H1 (cell line): ENCODE data around the gene ODF4. TPM values are rescaled to one million over a fixed set of nuclear protein-coding genes. Genes with fewer than 3 reads are reported as not detected.

ENCODE experiments used
- CTCF ChIA-PET: fragments of 300-600 bp; sonication (Branson Sonifier 250); formaldehyde crosslinking; loops from one replicate; lab custom pipeline; 2021; ENCODE audit not compliant: partially characterized antibody; lab: Charles Lee
- POLR2A ChIA-PET: fragments of 300-600 bp; sonication (Branson Sonifier 250); formaldehyde crosslinking; loops from one replicate; lab custom pipeline; 2021; ENCODE audit warnings: inconsistent platforms; ENCODE audit not compliant: partially characterized antibody; lab: Charles Lee
- DNase-seq, 2 experiments: peaks; one replicate each; pipeline versions ENCODE4 v3.0.0 to v3.0.0-alpha.2; 2010 to 2022; ENCODE audit warnings: low spot score in 2 of 2, low read depth in 1 of 2, mixed read lengths in 1 of 2
- FAIRE-seq: peaks from 2 replicates; lab custom pipeline; 2011; peaks lifted over from hg19 to GRCh38; lab: Jason Lieb, UNC
- H2AFZ ChIP-seq: 2 replicates; pipeline ENCODE4 v1.8.1; 2012; ENCODE audit warnings: low read length, inconsistent platforms
- H2AK5ac ChIP-seq: 2 replicates; pipeline ENCODE4 v1.6.1; 2013; ENCODE audit warnings: low read depth, low read length
- H2BK120ac ChIP-seq: replicated peaks from 2 replicates; pipeline ENCODE3; 2013; ENCODE audit warnings: low read depth, low read length, inconsistent platforms
- H2BK12ac ChIP-seq: 2 replicates; pipeline ENCODE4 v1.6.1; 2013; ENCODE audit warnings: low read depth, low read length
- H2BK15ac ChIP-seq: 2 replicates; pipeline ENCODE4 v1.6.1; 2013; ENCODE audit warnings: low read length
- H2BK20ac ChIP-seq: 2 replicates; pipeline ENCODE4 v1.6.1; 2013; ENCODE audit warnings: low read length
- H2BK5ac ChIP-seq: 2 replicates; pipeline ENCODE4 v1.6.1; 2013; ENCODE audit warnings: low read depth, low read length
- H3K14ac ChIP-seq: 2 replicates; pipeline ENCODE4 v1.6.1; 2013; ENCODE audit warnings: inconsistent platforms; ENCODE audit not compliant: insufficient read length
- H3K18ac ChIP-seq: 2 replicates; pipeline ENCODE4 v1.6.1; 2013; ENCODE audit warnings: low read length; ENCODE audit errors: extremely low read depth
- H3K23ac ChIP-seq: 2 replicates; pipeline ENCODE4 v1.6.1; 2013; ENCODE audit warnings: inconsistent platforms; ENCODE audit not compliant: insufficient read length
- H3K23me2 ChIP-seq: 2 replicates; pipeline ENCODE4 v1.6.1; 2013; ENCODE audit warnings: low read depth, low read length
- H3K27ac ChIP-seq: 2 replicates; pipeline ENCODE4 v1.6.1; 2011; ENCODE audit warnings: low read depth, low read length, inconsistent platforms
- H3K27me3 ChIP-seq, 4 experiments: replicated peaks in 1 of 4; 1 replicate in 1 of 4; 2 replicates in 3 of 4; pipeline versions ENCODE4 v1.6.1 to v1.8.1; 2011 to 2013; ENCODE audit warnings: low read length in 3 of 4, mild to moderate bottlenecking in 3 of 4, inconsistent platforms in 2 of 4, mixed read lengths in 2 of 4, moderate library complexity in 1 of 4; ENCODE audit not compliant: control insufficient read depth in 3 of 4, insufficient read depth in 3 of 4; ENCODE audit errors: extremely low read depth in 1 of 4
- H3K36me3 ChIP-seq, 4 experiments: 2 replicates each; pipeline versions ENCODE4 v1.6.1 to v1.8.1; 2011 to 2013; ENCODE audit warnings: mild to moderate bottlenecking in 4 of 4, low read length in 3 of 4, moderate library complexity in 2 of 4, control low read depth in 1 of 4, inconsistent platforms in 1 of 4; ENCODE audit not compliant: insufficient read depth in 4 of 4, control insufficient read depth in 2 of 4
- H3K4ac ChIP-seq: replicated peaks from 2 replicates; pipeline ENCODE3; 2013; ENCODE audit warnings: low read length, low read depth, mixed read lengths, inconsistent platforms; ENCODE audit not compliant: insufficient read length
- H3K4me1 ChIP-seq, 4 experiments: replicated peaks in 1 of 4; 1 replicate in 1 of 4; 2 replicates in 3 of 4; pipeline versions ENCODE4 v1.6.1 to v1.8.1; 2011 to 2013; ENCODE audit warnings: low read length in 3 of 4, inconsistent platforms in 2 of 4, mixed read lengths in 1 of 4; ENCODE audit not compliant: insufficient read depth in 4 of 4, control insufficient read depth in 3 of 4
- H3K4me2 ChIP-seq, 2 experiments: 2 replicates each; pipeline versions ENCODE4 v1.6.1 to v1.8.1; 2011 to 2013; ENCODE audit warnings: low read depth in 2 of 2, low read length in 2 of 2, control low read depth in 1 of 2, inconsistent platforms in 1 of 2, mild to moderate bottlenecking in 1 of 2; ENCODE audit not compliant: insufficient read depth in 1 of 2
- H3K4me3 ChIP-seq, 4 experiments: fragments of 200-600, 300-600 bp in 1 of 4; sonication (generic), shearing (Covaris generic), sonication (Bioruptor Twin) in 1 of 4; 2 replicates each; pipeline versions ENCODE4 v1.5.1 to v1.8.1; 2011 to 2016; ENCODE audit warnings: low read length in 4 of 4, low read depth in 3 of 4, control low read depth in 2 of 4, inconsistent platforms in 2 of 4, mild to moderate bottlenecking in 2 of 4, mixed read lengths in 1 of 4, moderate library complexity in 1 of 4; ENCODE audit not compliant: insufficient read depth in 2 of 4; ENCODE audit errors: extremely low read depth in 1 of 4
- H3K56ac ChIP-seq: replicated peaks from 2 replicates; pipeline ENCODE3; 2013; ENCODE audit warnings: low read depth, mild to moderate bottlenecking, mixed read lengths, low read length, inconsistent platforms; ENCODE audit not compliant: insufficient read length
- H3K79me1 ChIP-seq: 2 replicates; pipeline ENCODE4 v1.6.1; 2013; ENCODE audit warnings: low read depth, low read length, control low read depth
- H3K79me2 ChIP-seq, 2 experiments: 2 replicates each; pipeline versions ENCODE4 v1.6.1 to v1.8.1; 2012 to 2013; ENCODE audit warnings: low read length in 2 of 2, mild to moderate bottlenecking in 2 of 2, inconsistent platforms in 1 of 2; ENCODE audit not compliant: insufficient read depth in 2 of 2, control insufficient read depth in 1 of 2
- H3K9ac ChIP-seq, 4 experiments: replicated peaks in 1 of 4; 1 replicate in 1 of 4; 2 replicates in 3 of 4; pipeline versions ENCODE4 v1.6.1 to v1.8.1; 2011 to 2013; ENCODE audit warnings: low read depth in 3 of 4, low read length in 3 of 4, control low read depth in 2 of 4, mild to moderate bottlenecking in 2 of 4, moderate library complexity in 2 of 4, inconsistent platforms in 1 of 4; ENCODE audit errors: extremely low read depth in 1 of 4
- H3K9me3 ChIP-seq, 2 experiments: 2 replicates each; pipeline versions ENCODE4 v1.6.1 to v1.8.1; 2012 to 2013; ENCODE audit warnings: mild to moderate bottlenecking in 2 of 2, moderate library complexity in 2 of 2, control low read depth in 1 of 2, inconsistent platforms in 1 of 2, low read depth in 1 of 2, low read length in 1 of 2, mixed read lengths in 1 of 2; ENCODE audit not compliant: insufficient read depth in 2 of 2
- H4K20me1 ChIP-seq, 2 experiments: replicated peaks in 1 of 2; 2 replicates each; pipeline versions ENCODE3 to v1.8.1; 2011 to 2013; ENCODE audit warnings: inconsistent platforms in 2 of 2, low read length in 2 of 2, mild to moderate bottlenecking in 1 of 2; ENCODE audit not compliant: insufficient read depth in 2 of 2, control insufficient read depth in 1 of 2
- H4K5ac ChIP-seq: 2 replicates; pipeline ENCODE4 v1.6.1; 2013; ENCODE audit warnings: low read length, low read depth, mixed read lengths, inconsistent platforms; ENCODE audit not compliant: insufficient read length
- H4K8ac ChIP-seq: 2 replicates; pipeline ENCODE4 v1.8.0; 2013; ENCODE audit warnings: mild to moderate bottlenecking, moderate library complexity, low read length, inconsistent platforms; ENCODE audit not compliant: insufficient read depth; ENCODE audit errors: extremely low read depth
- H4K91ac ChIP-seq: replicated peaks from 2 replicates; pipeline ENCODE3; 2013; ENCODE audit warnings: low read length, mixed read lengths, inconsistent platforms; ENCODE audit not compliant: insufficient read length
- GABPA ChIP-seq: IDR thresholded peaks from 2 replicates; pipeline ENCODE4 v1.6.1; 2011; ENCODE audit warnings: mild to moderate bottlenecking, low read length, moderate library complexity, borderline replicate concordance; ENCODE audit not compliant: insufficient read depth
- KDM1A ChIP-seq: fragments of 200-600, 300-600 bp; sonication (generic); IDR thresholded peaks from 2 replicates; pipeline ENCODE4 v1.7.1; 2016; ENCODE audit warnings: mild to moderate bottlenecking, low read length, borderline replicate concordance
- WGBS, 2 experiments: shearing (Covaris generic) in 1 of 2; methylation state at CpG; one replicate each; pipeline versions ENCODE4 v1.1.6 to v1.1.7; 2013 to 2015; ENCODE audit warnings: low lambda C conversion rate in 2 of 2, mixed read lengths in 2 of 2, inconsistent platforms in 1 of 2, low coverage in 1 of 2, missing lambda C conversion rate in 1 of 2; ENCODE audit not compliant: insufficient replicate concordance in 2 of 2, insufficient coverage in 1 of 2, insufficient read length in 1 of 2; ENCODE audit errors: extremely low coverage in 1 of 2, missing lambda C conversion rate in 1 of 2; 5-methylcytosine and 5-hydroxymethylcytosine counted together
- polyA plus RNA-seq, 7 experiments: library from polyadenylated mRNA; depleted of rRNA in 3 of 7; stranded (reverse) in 5 of 7; unstranded in 2 of 7; fragments of >200 nt in 5 of 7; fragments of 200-250 nt in 2 of 7; gene quantifications; 1 replicate in 5 of 7; 2 replicates in 1 of 7; 4 replicates in 1 of 7; pipeline versions ENCODE4 v1.2.1 to v1.2.3, GENCODE V29; 2011 to 2013; ENCODE audit warnings: missing spikeins in 2 of 7, mixed read lengths in 2 of 7
- total RNA-seq: library from RNA; stranded (reverse); fragmentation: NEBNext Ultra II Directional; extraction: Animal tissue kit (Norgen Biotek cat#: 25700); gene quantifications from 2 replicates; pipeline ENCODE4 v1.2.1, GENCODE V29; 2021

ODF4 gene
- total and polyA plus RNA-seq, 2 of the 8 experiments (the other 6 are each of a cell fraction or from before 2014, with no cell fraction given), result not detected

DNA sequence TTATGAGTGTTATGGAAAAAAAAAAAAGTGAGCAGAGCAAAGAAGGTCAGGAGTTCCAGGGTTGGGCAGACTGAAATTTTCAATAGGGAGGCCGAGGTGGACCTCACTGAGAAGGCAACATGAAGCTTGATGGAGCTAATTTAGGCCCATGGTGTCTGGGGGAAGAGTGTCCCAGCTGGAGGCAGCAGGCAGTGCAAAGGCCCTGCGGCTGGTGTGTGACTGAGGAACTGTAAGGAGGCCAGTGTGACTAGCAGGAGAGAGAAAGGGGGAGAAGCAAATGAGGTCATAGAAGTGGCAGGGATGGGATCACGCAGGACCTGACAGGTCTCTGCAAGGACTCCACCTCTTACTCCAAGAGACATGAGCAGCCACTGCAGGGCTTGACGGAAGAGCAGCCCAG lies 19.4 kb upstream of the ODF4 start:
- Histone ChIP-seq H3K36me3 (no peaks in the 10 kb centered on the region), H3K18ac (no peak overlapping the region), H3K56ac (no peak overlapping the region), H2BK5ac (no peak overlapping the region), H3K27me3 (peaks cover 0 to 20% (median 16%) of the 10 kb centered on the region in 4 experiments; a peak in 6 of 7 replicates), H2BK12ac (no peak overlapping the region), H2BK15ac (0 out of 2 replicates have a peak overlapping the region, but pooled peaks have one; percentile 81), H4K20me1 (no peaks in the 10 kb centered on the region), H3K23ac (no peak overlapping the region), H2AFZ (no peak overlapping the region), H3K79me1 (no peaks in the 10 kb centered on the region), H3K4me2 (no peak overlapping the region), H3K9ac (no peak overlapping the region), H3K4me3 (no peak overlapping the region), H2AK5ac (no peak overlapping the region), H3K4ac (no peak overlapping the region), H4K91ac (no peak overlapping the region), H2BK120ac (no peak overlapping the region), H3K79me2 (no peaks in the 10 kb centered on the region), H3K4me1 (peaks cover 0 to 10% (median under 1%) of the 10 kb centered on the region in 4 experiments; a peak in 3 of 7 replicates), H3K27ac (no peak overlapping the region), H4K5ac (no peak overlapping the region), H4K8ac (no peak overlapping the region), H3K9me3 (no peaks in the 10 kb centered on the region), H2BK20ac (no peak overlapping the region), H3K14ac (no peak overlapping the region), H3K23me2 (peaks cover 8% of the 10 kb centered on the region)
- DNase-seq, result no peak
- FAIRE-seq, result no peak
- CTCF ChIA-PET, result interaction anchor here (0.6 to 1.9 kb wide), 2 partner anchors 20 to 36 kb away, joined by 4 to 5 read pairs; no protein-coding TSS in a partner anchor
- POLR2A ChIA-PET, result interaction anchor here (1.2 to 2.4 kb wide), 2 partner anchors 25 to 57 kb away, joined by 3 to 11 read pairs; partner anchors contain the start of genes KRABD2 and SLC25A35
- 93% methylated on average over 4 of the region's 4 CpGs; no CpG with 5 or more reads in 1 of the 2 experiments for WGBS, 2 experiments
- TF ChIP-seq GABPA, result no peak
- peak; percentile 38; the same call in 1 of the 2 replicates for TF ChIP-seq KDM1A
